HEK293 (cell line): ENCODE measurements around the gene CDC5L.

Experiments used
- CTCF ChIA-PET: fragments of 350-600 bp; formaldehyde crosslinking; extraction: SDS; loops from one replicate; lab custom pipeline; 2021; ENCODE audit warnings: antibody characterized with exemption; lab: Yijun Ruan, JAX
- POLR2A ChIA-PET: fragments of 300-600 bp; formaldehyde crosslinking; extraction: SDS; loops from one replicate; lab custom pipeline; 2020; ENCODE audit warnings: antibody characterized with exemption, inconsistent platforms; lab: Yijun Ruan, JAX
- H3K27ac ChIP-seq: fragments of 200-500 bp; sonication (Bioruptor generic); 2 replicates; pipeline ENCODE4 v1.5.1; 2014; ENCODE audit warnings: low read depth, low read length, control low read depth, inconsistent platforms; ENCODE audit errors: extremely low read depth
- H3K36me3 ChIP-seq, 2 experiments: fragments of 200-500 bp in 1 of 2; sonication (Bioruptor generic) in 1 of 2; 1 replicate in 1 of 2; 2 replicates in 1 of 2; pipeline ENCODE4 v1.5.1; 2014 to 2017; ENCODE audit warnings: inconsistent platforms in 2 of 2, low read length in 2 of 2; ENCODE audit not compliant: control insufficient read depth in 2 of 2, insufficient read depth in 1 of 2
- H3K4me1 ChIP-seq: fragments of 200-500 bp; sonication (Bioruptor generic); 2 replicates; pipeline ENCODE4 v1.5.1; 2014; ENCODE audit warnings: mild to moderate bottlenecking, low read length, inconsistent platforms; ENCODE audit not compliant: control insufficient read depth, insufficient read depth
- H3K4me3 ChIP-seq: 2 replicates; pipeline ENCODE4 v1.5.1; 2011; ENCODE audit warnings: low read depth, mild to moderate bottlenecking, control low read depth, low read length, moderate library complexity
- H3K9me3 ChIP-seq: fragments of 200-500 bp; sonication (Bioruptor generic); 2 replicates; pipeline ENCODE4 v1.5.1; 2014; ENCODE audit warnings: low read depth, low read length, inconsistent platforms; ENCODE audit not compliant: control insufficient read depth, insufficient read depth
- BCL6B ChIP-seq: fragments of 450-650 bp; formaldehyde crosslinking; IDR thresholded peaks from 2 replicates; pipeline ENCODE4 v1.5.1; 2017; ENCODE audit warnings: missing biosample characterization, missing genetic modification characterization
- HOXA7 ChIP-seq: sonication (generic); formaldehyde crosslinking; IDR thresholded peaks from 2 replicates; pipeline ENCODE4 v1.8.1; 2022; ENCODE audit warnings: missing genetic modification reagents, borderline replicate concordance
- KLF1 ChIP-seq: fragments of 450-650 bp; formaldehyde crosslinking; IDR thresholded peaks from 2 replicates; pipeline ENCODE4 v1.5.1; 2016; ENCODE audit warnings: missing biosample characterization, missing genetic modification characterization
- KLF9 ChIP-seq: fragments of 450-650 bp; formaldehyde crosslinking; IDR thresholded peaks from 2 replicates; pipeline ENCODE4 v1.5.1; 2016; ENCODE audit warnings: missing biosample characterization, missing genetic modification characterization, low read depth
- OSR2 ChIP-seq: fragments of 450-650 bp; formaldehyde crosslinking; IDR thresholded peaks from 2 replicates; pipeline ENCODE4 v1.5.1; 2016; ENCODE audit warnings: missing biosample characterization, missing genetic modification characterization
- REPIN1 ChIP-seq: fragments of 450-650 bp; formaldehyde crosslinking; IDR thresholded peaks from 2 replicates; pipeline ENCODE4 v1.5.1; 2017; ENCODE audit warnings: missing biosample characterization, missing genetic modification characterization, low read depth
- SCRT2 ChIP-seq: fragments of 450-650 bp; formaldehyde crosslinking; IDR thresholded peaks from 2 replicates; pipeline ENCODE4 v1.5.1; 2016; ENCODE audit warnings: missing biosample characterization, missing genetic modification characterization
- WT1 ChIP-seq: fragments of 450-650 bp; formaldehyde crosslinking; IDR thresholded peaks from 2 replicates; pipeline ENCODE4 v1.5.1; 2016; ENCODE audit warnings: missing biosample characterization, missing genetic modification characterization
- YY1 ChIP-seq: fragments of 450-650 bp; formaldehyde crosslinking; IDR thresholded peaks from 2 replicates; pipeline ENCODE4 v1.5.1; 2018; ENCODE audit warnings: missing biosample characterization, missing genetic modification characterization
- ZBTB21 ChIP-seq: fragments of 450-650 bp; formaldehyde crosslinking; IDR thresholded peaks from 2 replicates; pipeline ENCODE4 v1.5.1; 2017; ENCODE audit warnings: missing biosample characterization, missing genetic modification characterization
- ZEB2 ChIP-seq: fragments of 450-650 bp; formaldehyde crosslinking; IDR thresholded peaks from 2 replicates; pipeline ENCODE4 v1.5.1; 2016; ENCODE audit warnings: missing biosample characterization, missing genetic modification characterization
- ZNF138 ChIP-seq: fragments of 450-650 bp; formaldehyde crosslinking; IDR thresholded peaks from 2 replicates; pipeline ENCODE4 v1.5.1; 2016; ENCODE audit warnings: missing biosample characterization, missing genetic modification characterization, borderline replicate concordance
- ZNF214 ChIP-seq: fragments of 450-650 bp; formaldehyde crosslinking; IDR thresholded peaks from 2 replicates; pipeline ENCODE4 v1.5.1; 2017; ENCODE audit warnings: missing biosample characterization, mild to moderate bottlenecking, missing genetic modification characterization, borderline replicate concordance
- ZNF24 ChIP-seq: fragments of 450-650 bp; formaldehyde crosslinking; IDR thresholded peaks from 2 replicates; pipeline ENCODE4 v1.5.1; 2016; ENCODE audit warnings: missing biosample characterization, missing genetic modification characterization
- ZNF274 ChIP-seq, 2 experiments: fragments of 200-500 bp in 1 of 2; fragments of 450-650 bp in 1 of 2; sonication (Bioruptor generic) in 1 of 2; formaldehyde crosslinking in 1 of 2; IDR thresholded peaks; 2 replicates each; pipeline versions ENCODE4 v1.5.1 to v1.6.1; 2014 to 2016; ENCODE audit warnings: borderline replicate concordance in 1 of 2, inconsistent platforms in 1 of 2, low read length in 1 of 2, missing biosample characterization in 1 of 2, missing genetic modification characterization in 1 of 2
- ZNF398 ChIP-seq: fragments of 450-650 bp; formaldehyde crosslinking; IDR thresholded peaks from 2 replicates; pipeline ENCODE4 v1.5.1; 2017; ENCODE audit warnings: missing biosample characterization, missing genetic modification characterization
- ZNF449 ChIP-seq: fragments of 450-650 bp; formaldehyde crosslinking; IDR thresholded peaks from 2 replicates; pipeline ENCODE4 v1.5.1; 2017; ENCODE audit warnings: missing biosample characterization, mild to moderate bottlenecking, missing genetic modification characterization, moderate library complexity
- ZNF580 ChIP-seq: fragments of 450-650 bp; formaldehyde crosslinking; IDR thresholded peaks from 2 replicates; pipeline ENCODE4 v1.5.1; 2016; ENCODE audit warnings: missing biosample characterization, missing genetic modification characterization
- ZNF623 ChIP-seq: fragments of 450-650 bp; formaldehyde crosslinking; IDR thresholded peaks from 2 replicates; pipeline ENCODE4 v1.5.1; 2016; ENCODE audit warnings: missing biosample characterization, missing genetic modification characterization
- ZNF670 ChIP-seq: fragments of 450-650 bp; formaldehyde crosslinking; IDR thresholded peaks from 2 replicates; pipeline ENCODE4 v1.5.1; 2016; ENCODE audit warnings: missing biosample characterization, missing genetic modification characterization, low read depth
- ZNF677 ChIP-seq: fragments of 450-650 bp; IDR thresholded peaks from 2 replicates; pipeline ENCODE4 v1.5.0; 2018; ENCODE audit warnings: missing biosample characterization, mild to moderate bottlenecking, missing genetic modification characterization, moderate library complexity
- ZNF704 ChIP-seq: fragments of 450-650 bp; formaldehyde crosslinking; IDR thresholded peaks from 2 replicates; pipeline ENCODE4 v1.5.1; 2016; ENCODE audit warnings: missing biosample characterization, missing genetic modification characterization
- ZNF707 ChIP-seq: fragments of 450-650 bp; formaldehyde crosslinking; IDR thresholded peaks from 2 replicates; pipeline ENCODE4 v1.5.1; 2016; ENCODE audit warnings: missing biosample characterization, missing genetic modification characterization
- ZNF768 ChIP-seq: fragments of 450-650 bp; formaldehyde crosslinking; IDR thresholded peaks from 2 replicates; pipeline ENCODE4 v1.5.1; 2018; ENCODE audit warnings: missing biosample characterization, mild to moderate bottlenecking, missing genetic modification characterization
- ZSCAN18 ChIP-seq: fragments of 450-650 bp; formaldehyde crosslinking; IDR thresholded peaks from 2 replicates; pipeline ENCODE4 v1.5.1; 2016; ENCODE audit warnings: missing biosample characterization, missing genetic modification characterization

The CDC5L gene

GRCh38 chr6:44493132-44493531 lies 105.6 kb downstream of the CDC5L start (continued):
- TF ChIP-seq ZNF449 (tag by site-specific recombination), result no peak
- no peak for TF ChIP-seq ZBTB21 (tag by site-specific recombination)
- no peak for TF ChIP-seq REPIN1 (tag by site-specific recombination)
- no peak for TF ChIP-seq YY1 (tag by site-specific recombination)
- TF ChIP-seq OSR2, result no peak
- no peak for TF ChIP-seq ZNF580 (tag by site-specific recombination)
- no peak for TF ChIP-seq ZNF670 (tag by site-specific recombination)
- TF ChIP-seq, all 188 proteins: peak for 0

- H3K4me3 ChIP-seq, result no peak overlapping the region
- no peaks in the 10 kb centered on the region for H3K4me1 ChIP-seq
- TF ChIP-seq HOXA7 (CRISPR knock-in tag) (no peak), ZNF214 (tag by site-specific recombination) (no peak), ZNF138 (no peak), KLF9 (tag by site-specific recombination) (no peak), ZSCAN18 (tag by site-specific recombination) (no peak), ZEB2 (tag by site-specific recombination) (no peak), ZNF704 (no peak), WT1 (tag by site-specific recombination) (no peak), SCRT2 (tag by site-specific recombination) (no peak), ZNF24 (tag by site-specific recombination) (no peak), ZNF768 (tag by site-specific recombination) (no peak), ZNF623 (tag by site-specific recombination) (no peak)
- no peaks in the 10 kb centered on the region for H3K9me3 ChIP-seq
- H3K36me3 ChIP-seq, result no peaks in the 10 kb centered on the region
- no peak overlapping the region for H3K27ac ChIP-seq
- CTCF ChIA-PET, result interaction anchor here (0.6 to 2.9 kb wide), 4 partner anchors 18 to 1974 kb away, joined by 3 to 17 read pairs (median 7); no protein-coding TSS in a partner anchor
- POLR2A ChIA-PET, result no interaction called here
Measured at GRCh38 chr6:44493593-44493992, 106.1 kb downstream of the CDC5L start.

- CTCF ChIA-PET, result interaction anchor here (0.6 to 2.9 kb wide), 6 partner anchors 18 to 1974 kb away, joined by 3 to 17 read pairs (median 3); no protein-coding TSS in a partner anchor
- no peak overlapping the region for H3K27ac ChIP-seq
- TF ChIP-seq ZNF677 (tag by site-specific recombination) (no peak), ZNF274 (IDR thresholded peaks at IDR 0.05; ENCODE audit: low read length) (no peak), ZNF274 (tag by site-specific recombination; IDR thresholded peaks at IDR 0.05; ENCODE audit: borderline replicate concordance) (no peak), KLF1 (tag by site-specific recombination) (no peak), ZNF398 (tag by site-specific recombination) (no peak), BCL6B (tag by site-specific recombination) (no peak), ZNF707 (tag by site-specific recombination) (no peak)
- H3K36me3 ChIP-seq, result no peaks in the 10 kb centered on the region
- no peaks in the 10 kb centered on the region for H3K9me3 ChIP-seq
- no peak overlapping the region for H3K4me3 ChIP-seq
- POLR2A ChIA-PET, result no interaction called here
- no peaks in the 10 kb centered on the region for H3K4me1 ChIP-seq
Measured at GRCh38 chr6:44494011-44494501, 106.5 kb downstream of the CDC5L start.
